ENCODE measurements around the gene BCL11B. TPM values are rescaled to one million over a fixed set of nuclear protein-coding genes. Genes with fewer than 3 reads are reported as not detected.
"Not testable (repeated sequence)": the region's sequence is repeated elsewhere in the genome, so short reads cannot be mapped to it uniquely, and the experiment has no call there.

Gene BCL11B
- total RNA-seq, 2 experiments from 2014 or later: 68.6 to 70.6 TPM

DNA sequence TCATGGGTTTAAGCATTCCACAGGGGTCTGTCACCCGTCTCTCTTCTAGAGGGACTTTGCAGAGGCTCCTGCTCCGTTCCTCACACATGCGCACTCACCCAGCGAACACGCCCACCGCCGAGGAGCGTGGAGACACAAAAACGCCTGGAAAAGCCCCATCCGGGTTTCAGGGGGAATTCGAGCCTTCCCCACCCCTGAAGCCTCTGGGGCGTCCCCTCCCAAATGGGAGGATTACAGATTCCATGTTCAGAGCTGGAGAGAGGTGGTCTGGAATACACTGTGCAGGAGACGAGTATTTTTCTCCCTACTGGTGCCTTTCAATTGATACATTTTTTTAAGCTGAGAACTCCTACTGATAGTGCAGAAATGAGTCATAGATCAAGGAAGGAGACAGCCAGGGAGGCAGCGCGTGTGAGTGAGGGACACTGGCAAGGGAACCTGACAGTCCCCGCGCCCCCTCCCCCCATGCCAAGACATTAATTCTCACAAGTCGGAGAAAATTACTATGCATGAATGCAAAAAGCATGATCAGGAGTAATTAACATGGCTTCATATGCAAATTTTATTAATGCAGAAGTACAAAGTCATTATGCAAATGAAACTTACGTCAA lies 36.9 kb downstream of the BCL11B start:
- Mint-ChIP-seq H3K36me3 (ENCODE audit: low read depth) (peaks cover 80% of the 10 kb centered on the region), H3K27ac (peak overlapping the region; percentile 88), H3K27me3 (ENCODE audit: low read depth) (no peaks in the 10 kb centered on the region), H3K4me3 (peak overlapping the region; percentile 73), H3K4me1 (ENCODE audit: low read depth) (peaks cover 95% of the 10 kb centered on the region), H3K9me3 (ENCODE audit: insufficient read depth) (no peaks in the 10 kb centered on the region)
- CTCF ChIA-PET: interaction anchor here (1.7 to 20.3 kb wide), 4 partner anchors 9 to 31 kb away, joined by 4 to 373 read pairs (median 15); partner anchors contain the start of gene BCL11B
- peak; percentile 17 for ATAC-seq
- POLR2A ChIA-PET: interaction anchor here (0.6 to 28.3 kb wide), 10 partner anchors 10 to 1066 kb away, joined by 3 to 767 read pairs (median 4); partner anchors contain the start of gene BCL11B
- peak; percentile 67 for DNase-seq

DNA sequence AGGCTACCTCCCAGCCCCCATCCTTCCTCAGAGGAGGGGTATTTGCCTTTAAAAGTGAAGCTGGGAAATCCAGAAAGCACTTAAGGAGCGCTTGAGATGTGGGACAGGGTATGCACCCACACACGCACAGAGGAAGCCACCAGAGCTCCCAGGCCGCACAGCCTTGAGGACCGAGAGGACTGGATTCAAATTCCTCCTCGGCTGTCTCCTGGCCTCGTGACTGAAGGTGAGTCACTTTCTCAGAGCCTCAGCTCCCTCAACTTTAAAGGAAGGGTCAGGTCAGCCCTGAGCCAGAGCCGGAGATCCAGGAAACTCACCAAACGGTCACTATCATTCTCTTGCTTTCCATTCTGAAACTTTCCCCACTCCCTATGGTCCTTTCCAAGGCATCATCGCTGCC lies 37.6 kb downstream of the BCL11B start:
- ChIA-PET POLR2A (interaction anchor here (0.7 to 28.3 kb wide), 10 partner anchors 7 to 51 kb away, joined by 3 to 767 read pairs (median 6); partner anchors contain the start of gene BCL11B), CTCF (interaction anchor here (0.9 to 20.3 kb wide), 6 partner anchors 10 to 46 kb away, joined by 4 to 373 read pairs (median 6); partner anchors contain the start of gene BCL11B)
- DNase-seq: no peak
- Mint-ChIP-seq H3K4me1 (ENCODE audit: low read depth) (peaks cover 95% of the 10 kb centered on the region), H3K27me3 (ENCODE audit: low read depth) (no peaks in the 10 kb centered on the region), H3K4me3 (peak overlapping the region; percentile 73), H3K9me3 (ENCODE audit: insufficient read depth) (no peaks in the 10 kb centered on the region), H3K27ac (peak overlapping the region; percentile 98), H3K36me3 (ENCODE audit: low read depth) (peaks cover 79% of the 10 kb centered on the region)
- ATAC-seq: no peak

DNA sequence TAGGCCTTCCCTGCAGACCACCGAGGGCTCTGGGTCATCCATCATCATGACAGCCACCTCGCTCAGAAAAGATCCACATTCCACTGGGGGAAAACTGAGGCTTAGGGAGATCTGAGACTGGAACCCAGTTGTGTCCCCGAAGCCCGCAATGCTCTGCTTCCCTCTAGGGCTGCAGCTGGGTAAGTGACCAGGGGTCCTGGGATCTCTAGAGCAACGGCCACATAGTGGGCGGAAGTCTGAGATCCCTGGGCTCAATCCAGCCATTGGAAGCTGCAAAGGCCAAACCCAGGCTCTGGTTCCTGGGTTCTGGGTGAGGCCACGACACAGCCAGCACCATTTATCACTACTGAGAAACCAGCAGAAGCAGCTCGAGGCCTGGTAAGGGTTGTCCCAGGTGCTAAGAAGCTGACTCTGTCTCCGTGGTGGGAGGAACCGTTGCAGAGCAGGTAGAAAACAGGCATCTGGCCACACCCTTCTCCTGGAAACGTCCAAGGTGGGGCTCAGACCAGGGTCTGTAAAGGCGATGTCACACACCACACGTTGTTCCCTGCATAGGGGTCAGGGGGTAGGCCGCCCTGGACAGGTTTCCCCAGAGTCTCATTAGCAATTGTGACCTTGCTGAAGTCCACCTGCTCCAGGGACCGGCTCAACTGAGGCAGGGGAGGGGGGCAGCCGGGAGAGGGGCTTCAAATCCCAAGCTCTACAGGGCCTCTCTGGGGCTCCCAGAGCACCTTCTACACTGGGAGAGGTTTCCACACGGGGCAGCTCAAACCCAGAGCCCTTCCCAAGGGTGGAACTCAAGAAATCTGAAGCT lies 38.6 kb downstream of the BCL11B start:
- H3K36me3 Mint-ChIP-seq (ENCODE audit: low read depth): peaks cover 80% of the 10 kb centered on the region
- peak overlapping the region; percentile 73 for H3K4me3 Mint-ChIP-seq
- H3K27ac Mint-ChIP-seq: peak overlapping the region; percentile 98
- ChIA-PET CTCF (interaction anchor here (0.9 to 20.3 kb wide), 9 partner anchors 9 to 45 kb away, joined by 3 to 373 read pairs (median 5); partner anchors contain the start of gene BCL11B), POLR2A (interaction anchor here (0.6 to 28.3 kb wide), 10 partner anchors 8 to 1422 kb away, joined by 3 to 767 read pairs (median 6); partner anchors contain the start of gene BCL11B)
- ATAC-seq: no peak
- DNase-seq: no peak
- H3K9me3 Mint-ChIP-seq (ENCODE audit: insufficient read depth): no peaks in the 10 kb centered on the region
- no peaks in the 10 kb centered on the region for H3K27me3 Mint-ChIP-seq (ENCODE audit: low read depth)
- H3K4me1 Mint-ChIP-seq (ENCODE audit: low read depth): peaks cover 95% of the 10 kb centered on the region

DNA sequence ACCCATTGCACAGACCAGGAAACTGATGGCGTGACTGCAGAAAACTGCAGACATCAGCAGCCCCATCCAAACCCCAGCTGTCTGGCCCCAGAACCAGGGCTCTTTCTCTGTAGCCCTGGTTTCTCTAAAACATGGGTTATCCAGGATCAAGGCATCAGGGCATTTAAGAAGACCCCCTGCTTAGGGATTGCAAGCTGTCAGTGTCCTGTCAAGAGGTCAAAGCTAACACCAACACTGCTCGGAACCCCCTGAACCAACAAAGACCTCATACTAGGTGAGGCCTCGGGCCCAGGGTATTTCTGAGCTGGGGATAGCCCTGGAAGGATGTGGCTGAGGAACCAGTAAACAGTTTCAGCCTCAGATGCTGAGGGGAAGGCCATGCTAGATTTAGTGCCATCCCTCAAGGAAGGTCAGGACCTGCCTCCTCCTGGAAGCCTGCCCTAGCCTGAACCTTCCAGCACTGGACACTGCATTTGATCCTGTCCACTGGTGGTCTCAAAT lies 39.2 kb downstream of the BCL11B start:
- H3K4me3 Mint-ChIP-seq: peak overlapping the region; percentile 73
- no peaks in the 10 kb centered on the region for H3K27me3 Mint-ChIP-seq (ENCODE audit: low read depth)
- peaks cover 95% of the 10 kb centered on the region for H3K4me1 Mint-ChIP-seq (ENCODE audit: low read depth)
- peaks cover 80% of the 10 kb centered on the region for H3K36me3 Mint-ChIP-seq (ENCODE audit: low read depth)
- no peaks in the 10 kb centered on the region for H3K9me3 Mint-ChIP-seq (ENCODE audit: insufficient read depth)
- DNase-seq (no peak), ATAC-seq (no peak)
- ChIA-PET POLR2A (interaction anchor here (0.5 to 28.3 kb wide), 8 partner anchors 9 to 1422 kb away, joined by 3 to 767 read pairs (median 6); partner anchors contain the start of gene BCL11B), CTCF (interaction anchor here (1.0 to 20.3 kb wide), 9 partner anchors 8 to 45 kb away, joined by 3 to 373 read pairs (median 5); partner anchors contain the start of gene BCL11B)
- peak overlapping the region; percentile 98 for H3K27ac Mint-ChIP-seq

DNA sequence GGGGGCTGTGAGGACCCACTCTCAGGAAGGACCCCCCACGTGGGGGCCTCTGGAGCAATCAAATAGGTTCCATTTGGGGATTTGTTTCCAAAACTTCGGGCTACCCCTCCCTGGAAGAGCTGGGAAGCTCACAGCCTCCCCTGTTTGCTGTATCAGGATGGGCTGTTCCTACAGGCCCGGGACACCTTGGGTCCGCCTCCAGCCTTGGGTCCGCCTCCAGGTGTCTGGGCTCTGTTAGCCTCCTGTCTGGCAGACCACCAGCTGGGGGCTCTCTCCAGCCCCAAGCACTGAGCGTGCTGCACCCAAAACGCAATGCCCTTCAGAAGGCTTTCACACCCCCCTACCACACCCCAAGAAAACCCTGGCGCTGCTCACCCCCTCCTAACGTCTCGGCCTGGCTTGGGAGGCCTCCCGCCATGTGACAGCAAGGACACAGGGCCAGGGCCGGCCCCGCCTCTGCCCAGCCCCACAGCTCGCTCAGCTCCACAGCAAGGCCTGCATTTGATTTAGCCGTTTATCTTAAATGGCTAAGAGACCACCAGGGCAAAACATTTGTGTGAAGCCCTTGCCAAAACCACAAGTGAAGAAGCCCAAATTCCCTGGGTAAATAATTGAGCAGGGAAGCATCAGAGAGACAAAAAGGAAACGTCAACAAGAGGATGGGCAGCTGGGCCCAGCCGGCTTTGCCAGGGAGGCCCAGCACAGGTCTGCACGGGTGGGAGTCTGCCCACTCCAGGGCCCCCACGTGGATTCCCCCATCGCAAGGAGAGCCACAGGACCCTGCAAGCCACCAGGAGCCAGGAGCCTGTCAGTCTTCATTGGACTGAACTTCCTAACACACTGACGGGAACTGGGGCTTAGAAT lies 39.9 kb downstream of the BCL11B start:
- Mint-ChIP-seq H3K36me3 (ENCODE audit: low read depth) (peaks cover 80% of the 10 kb centered on the region), H3K27ac (peak overlapping the region; percentile 98), H3K9me3 (ENCODE audit: insufficient read depth) (no peaks in the 10 kb centered on the region), H3K4me1 (ENCODE audit: low read depth) (peaks cover 95% of the 10 kb centered on the region), H3K4me3 (peak overlapping the region; percentile 73), H3K27me3 (ENCODE audit: low read depth) (no peaks in the 10 kb centered on the region)
- ATAC-seq: peak; percentile 12
- ChIA-PET CTCF (interaction anchor here (0.9 to 20.3 kb wide), 12 partner anchors 10 to 51 kb away, joined by 3 to 373 read pairs (median 7); partner anchors contain the start of gene BCL11B), POLR2A (interaction anchor here (0.5 to 28.3 kb wide), 8 partner anchors 9 to 34 kb away, joined by 3 to 767 read pairs (median 6); partner anchors contain the start of gene BCL11B)
- peak; percentile 62 for DNase-seq

DNA sequence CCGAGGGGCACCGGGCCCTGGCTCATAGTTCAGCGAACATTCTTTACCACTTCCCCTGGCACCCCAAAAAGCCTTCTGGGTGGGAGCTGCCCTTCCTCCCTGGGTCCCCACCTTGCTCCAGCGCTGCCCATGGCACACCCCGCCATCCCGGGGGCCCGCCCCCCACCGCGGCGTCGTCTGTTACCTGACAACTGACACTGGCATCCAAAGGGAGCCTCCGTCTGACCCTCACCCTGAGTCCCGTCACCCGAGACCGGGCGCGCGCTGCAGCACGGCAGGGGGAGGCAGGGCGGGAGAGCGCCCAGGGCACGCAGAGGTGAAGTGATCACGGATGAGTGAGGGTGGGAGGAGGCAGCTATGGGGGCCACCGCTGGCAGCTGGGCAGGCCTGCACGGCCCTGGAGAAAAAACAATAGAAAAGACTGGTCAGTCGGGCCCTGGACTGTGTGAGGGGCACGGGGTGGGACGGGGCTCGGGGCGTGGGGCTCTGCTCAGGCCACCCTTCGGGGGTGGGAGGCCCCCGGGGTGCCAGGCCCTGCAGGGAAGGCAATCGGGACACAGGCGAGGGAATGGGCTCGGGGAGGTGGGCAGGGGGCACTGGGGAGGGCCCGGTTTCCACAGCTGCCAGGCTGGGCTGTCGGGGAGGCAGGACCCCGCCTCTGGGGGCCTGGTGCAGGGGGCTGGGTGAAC lies 40.7 kb downstream of the BCL11B start:
- Mint-ChIP-seq H3K4me3 (peak overlapping the region; percentile 75), H3K4me1 (ENCODE audit: low read depth) (peaks cover 95% of the 10 kb centered on the region), H3K36me3 (ENCODE audit: low read depth) (peaks cover 82% of the 10 kb centered on the region), H3K27ac (peak overlapping the region; percentile 98), H3K9me3 (ENCODE audit: insufficient read depth) (no peaks in the 10 kb centered on the region), H3K27me3 (ENCODE audit: low read depth) (no peaks in the 10 kb centered on the region)
- DNase-seq (no peak), ATAC-seq (no peak)
- ChIA-PET POLR2A (interaction anchor here (0.6 to 28.3 kb wide), 10 partner anchors 9 to 1253 kb away, joined by 3 to 767 read pairs (median 4); partner anchors contain the start of gene BCL11B), CTCF (interaction anchor here (0.7 to 20.3 kb wide), 19 partner anchors 8 to 1093 kb away, joined by 3 to 373 read pairs (median 5); partner anchors contain the start of gene BCL11B)

DNA sequence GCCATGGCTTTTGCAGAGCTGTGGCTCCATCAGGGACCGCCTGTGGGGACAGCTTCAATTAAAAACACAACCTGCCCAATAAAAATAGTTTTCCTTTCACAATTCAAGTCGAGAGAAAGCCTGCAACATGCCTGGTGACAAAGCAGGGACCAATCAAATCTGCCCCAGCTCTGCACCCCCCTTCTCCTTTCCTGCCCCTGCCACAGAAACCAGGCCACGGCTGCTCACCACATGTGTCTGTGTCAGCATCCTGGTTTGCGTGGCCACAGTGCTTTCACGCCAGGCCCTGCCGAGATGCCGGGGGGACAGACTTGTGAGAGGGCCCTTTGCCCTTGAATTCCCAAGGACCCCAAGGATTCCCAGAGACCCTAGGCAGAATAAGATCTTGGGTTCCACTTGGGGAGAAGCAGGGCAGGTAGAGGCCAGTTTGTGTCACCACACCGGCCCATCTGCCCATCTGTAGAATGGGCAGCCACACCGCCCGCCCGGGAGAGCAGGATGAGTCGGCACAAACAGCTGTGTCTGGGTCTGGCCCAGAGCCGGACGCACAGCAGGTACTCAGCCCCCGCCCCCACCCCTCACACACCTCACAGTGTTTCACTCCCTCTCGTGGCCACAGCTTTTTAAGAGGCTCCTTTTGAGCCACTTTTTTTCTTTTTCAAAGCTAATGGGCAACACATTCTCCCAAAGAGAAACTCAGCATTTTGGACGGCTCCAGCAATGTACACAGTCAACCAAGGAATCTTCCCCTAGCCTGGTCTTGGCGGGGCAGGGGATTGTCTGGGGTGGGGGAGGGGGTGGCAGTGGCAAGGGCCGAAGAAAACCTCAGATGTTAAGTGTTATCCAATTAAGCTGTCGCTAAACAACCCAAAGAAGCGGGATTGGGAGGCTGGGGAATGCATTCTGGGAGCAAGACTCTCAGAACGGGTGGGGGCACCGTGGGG lies 41.5 kb downstream of the BCL11B start:
- Mint-ChIP-seq H3K27me3 (ENCODE audit: low read depth) (no peaks in the 10 kb centered on the region), H3K36me3 (ENCODE audit: low read depth) (peaks cover 82% of the 10 kb centered on the region), H3K27ac (peak overlapping the region; percentile 98), H3K4me3 (peak overlapping the region; percentile 75), H3K9me3 (ENCODE audit: insufficient read depth) (no peaks in the 10 kb centered on the region), H3K4me1 (ENCODE audit: low read depth) (peaks cover 95% of the 10 kb centered on the region)
- ChIA-PET CTCF (interaction anchor here (0.7 to 20.3 kb wide), 24 partner anchors 9 to 1094 kb away, joined by 3 to 373 read pairs (median 5); partner anchors contain the start of gene BCL11B), POLR2A (interaction anchor here (0.6 to 28.3 kb wide), 13 partner anchors 10 to 1252 kb away, joined by 3 to 767 read pairs (median 4); partner anchors contain the start of gene BCL11B)
- DNase-seq: peak; percentile 93
- peak; percentile 60 for ATAC-seq

DNA sequence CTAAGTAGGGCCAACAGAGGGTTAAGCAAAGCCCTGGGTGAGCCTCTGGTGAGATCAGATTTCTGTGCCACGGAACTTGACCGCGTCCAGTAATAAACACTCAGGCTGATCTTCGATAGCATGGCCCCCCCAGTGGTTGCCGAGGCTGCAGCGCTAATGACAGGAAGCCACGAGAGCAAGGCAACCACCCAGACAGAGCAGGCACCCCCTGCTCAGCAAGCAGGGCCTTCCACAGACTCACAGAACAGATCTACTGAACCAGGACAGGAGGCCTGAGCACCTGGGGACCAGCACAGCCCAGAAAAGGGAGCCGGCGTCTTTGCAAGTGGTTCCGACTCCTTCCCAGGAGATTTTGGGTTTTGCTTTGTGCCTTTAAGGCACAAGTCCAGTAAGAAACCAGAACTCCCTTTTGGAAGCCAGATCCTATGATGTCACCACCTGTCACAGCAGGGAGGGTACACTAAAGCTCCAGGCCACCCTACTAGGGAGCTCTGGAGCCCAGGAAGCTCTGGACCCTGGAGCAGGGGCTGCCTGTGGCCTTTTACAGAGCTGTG lies 42.3 kb downstream of the BCL11B start:
- peak overlapping the region; percentile 75 for H3K4me3 Mint-ChIP-seq
- DNase-seq (peak; percentile 67), ATAC-seq (peak; percentile 35)
- peaks cover 82% of the 10 kb centered on the region for H3K36me3 Mint-ChIP-seq (ENCODE audit: low read depth)
- CTCF ChIA-PET: interaction anchor here (0.8 to 20.3 kb wide), 21 partner anchors 9 to 1093 kb away, joined by 3 to 373 read pairs (median 5); partner anchors contain the start of gene BCL11B
- H3K27ac Mint-ChIP-seq: peak overlapping the region; percentile 98
- POLR2A ChIA-PET: interaction anchor here (0.7 to 28.3 kb wide), 10 partner anchors 9 to 1252 kb away, joined by 3 to 767 read pairs (median 4); partner anchors contain the start of gene BCL11B
- no peaks in the 10 kb centered on the region for H3K9me3 Mint-ChIP-seq (ENCODE audit: insufficient read depth)
- peaks cover 96% of the 10 kb centered on the region for H3K4me1 Mint-ChIP-seq (ENCODE audit: low read depth)
- no peaks in the 10 kb centered on the region for H3K27me3 Mint-ChIP-seq (ENCODE audit: low read depth)

DNA sequence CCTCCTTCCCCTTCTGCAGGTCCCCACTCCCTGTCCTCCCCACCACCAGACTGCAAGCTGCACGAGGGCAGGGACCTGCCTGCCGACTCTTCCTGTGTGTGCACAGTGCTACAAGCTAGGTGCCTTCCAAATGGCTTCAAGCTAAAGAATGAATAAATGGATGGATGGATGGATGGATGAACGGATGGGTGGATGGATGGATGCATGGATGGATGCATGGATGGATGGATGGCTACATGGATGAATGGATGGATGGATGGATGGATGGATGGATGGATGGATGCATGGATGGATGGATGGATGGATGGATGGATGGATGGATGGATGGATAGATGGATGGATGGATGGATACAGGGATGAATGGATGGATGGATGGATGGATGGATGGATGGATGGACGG lies 43.2 kb downstream of the BCL11B start:
- peak overlapping the region; percentile 75 for H3K4me3 Mint-ChIP-seq
- ChIA-PET POLR2A (interaction anchor here (1.0 to 28.3 kb wide), 3 partner anchors 25 to 37 kb away, joined by 4 to 767 read pairs (median 4); partner anchors contain the start of gene BCL11B), CTCF (interaction anchor here (0.9 to 20.3 kb wide), 6 partner anchors 12 to 1092 kb away, joined by 3 to 373 read pairs (median 4); partner anchors contain the start of gene BCL11B)

More for the DNA sequence above, 43.2 kb downstream of the BCL11B start:
- Mint-ChIP-seq H3K4me1 (ENCODE audit: low read depth) (peaks cover 97% of the 10 kb centered on the region), H3K36me3 (ENCODE audit: low read depth) (peaks cover 83% of the 10 kb centered on the region), H3K27ac (peak overlapping the region; percentile 98)
- DNase-seq; H3K27me3 Mint-ChIP-seq (ENCODE audit: low read depth); ATAC-seq; H3K9me3 Mint-ChIP-seq (ENCODE audit: insufficient read depth): not testable (repeated sequence)
